ENCODE data around the gene ADGRD2.

ADGRD2 gene

DNA sequence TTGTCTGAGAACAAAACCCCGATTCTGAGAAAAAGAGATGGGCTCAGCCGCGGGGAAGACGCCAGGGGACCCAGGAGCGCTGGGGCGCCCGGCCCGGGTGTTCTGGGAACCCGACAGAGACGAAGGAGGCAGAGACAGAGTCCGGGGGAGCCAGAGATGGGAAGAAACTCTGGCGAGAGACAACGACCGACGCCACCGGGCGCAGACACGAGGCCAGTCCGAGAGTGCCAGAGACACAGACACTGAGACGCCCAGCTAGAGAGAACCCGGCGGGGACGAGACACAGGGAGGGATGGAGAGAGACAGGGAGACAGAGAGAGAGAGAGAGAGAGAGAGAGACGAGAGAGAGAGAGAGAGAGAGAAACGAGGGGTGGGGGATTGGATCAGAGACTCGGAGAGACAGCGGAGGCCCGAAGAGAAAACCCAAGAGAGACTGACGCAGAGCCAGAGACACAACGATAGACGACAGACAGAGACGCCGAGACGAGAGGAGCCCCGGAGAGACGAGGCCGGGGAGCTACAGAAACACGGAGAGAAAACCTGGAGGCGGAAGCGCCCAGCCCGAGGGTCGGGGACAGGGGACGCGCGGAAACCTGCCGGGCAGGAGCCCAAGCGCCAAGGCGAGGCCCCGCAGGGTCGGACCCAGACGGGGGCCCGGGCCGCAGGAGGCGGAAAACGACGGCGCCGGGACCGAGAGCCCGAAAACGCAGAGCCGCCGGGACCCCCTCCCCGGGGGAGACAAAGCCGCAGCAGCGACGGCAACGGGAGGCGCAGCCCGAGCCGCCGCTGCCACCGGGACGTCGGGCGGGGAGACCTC, 53.7 kb downstream of the ADGRD2 start:
- Mint-ChIP-seq H3K27ac (no peak overlapping the region), H3K36me3 (ENCODE audit: insufficient read depth) (no peaks in the 10 kb centered on the region), H3K4me3 (peak overlapping the region; percentile 69 to 70), H3K9me3 (no peaks in the 10 kb centered on the region), H3K27me3 (peaks cover 55 to 78% of the 10 kb centered on the region in 2 donors), H3K4me1 (ENCODE audit: low read depth in 2 of 2) (peaks cover 7 to 11% of the 10 kb centered on the region in 2 donors)
- ATAC-seq (replicated peaks): no peak
- no peak for DNase-seq

DNA sequence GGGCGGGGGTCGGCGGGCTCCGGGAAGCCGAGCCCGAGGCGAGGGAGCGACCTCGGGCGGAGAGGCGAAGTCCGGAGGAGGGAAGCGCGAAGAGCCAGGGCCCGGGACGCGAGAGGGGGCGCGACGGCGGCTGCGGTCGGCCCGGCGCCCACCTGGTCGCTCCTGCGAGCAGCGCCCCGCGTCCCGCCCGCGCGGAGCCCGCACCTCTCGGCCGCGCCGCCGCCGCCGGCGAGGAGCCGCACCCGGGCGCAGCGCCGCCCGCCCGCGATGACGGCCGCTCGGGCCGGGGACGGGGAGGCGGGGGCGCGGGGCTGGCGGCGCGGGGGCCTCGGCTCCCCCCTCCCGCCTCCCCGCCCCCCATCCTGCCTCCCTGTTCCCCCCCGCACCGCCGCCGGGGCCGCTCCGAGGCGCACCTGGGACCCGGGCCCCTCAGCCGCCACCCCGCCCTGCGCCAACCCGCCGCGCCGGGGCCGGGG, 54.3 kb downstream of the ADGRD2 start:
- Mint-ChIP-seq H3K9me3 (no peaks in the 10 kb centered on the region), H3K36me3 (ENCODE audit: insufficient read depth) (no peaks in the 10 kb centered on the region), H3K27me3 (peaks cover 49 to 73% of the 10 kb centered on the region in 2 donors), H3K27ac (no peak overlapping the region), H3K4me3 (no peak overlapping the region), H3K4me1 (ENCODE audit: low read depth in 2 of 2) (peaks cover 7 to 11% of the 10 kb centered on the region in 2 donors)
- ATAC-seq (replicated peaks): no peak
- no peak for DNase-seq

DNA sequence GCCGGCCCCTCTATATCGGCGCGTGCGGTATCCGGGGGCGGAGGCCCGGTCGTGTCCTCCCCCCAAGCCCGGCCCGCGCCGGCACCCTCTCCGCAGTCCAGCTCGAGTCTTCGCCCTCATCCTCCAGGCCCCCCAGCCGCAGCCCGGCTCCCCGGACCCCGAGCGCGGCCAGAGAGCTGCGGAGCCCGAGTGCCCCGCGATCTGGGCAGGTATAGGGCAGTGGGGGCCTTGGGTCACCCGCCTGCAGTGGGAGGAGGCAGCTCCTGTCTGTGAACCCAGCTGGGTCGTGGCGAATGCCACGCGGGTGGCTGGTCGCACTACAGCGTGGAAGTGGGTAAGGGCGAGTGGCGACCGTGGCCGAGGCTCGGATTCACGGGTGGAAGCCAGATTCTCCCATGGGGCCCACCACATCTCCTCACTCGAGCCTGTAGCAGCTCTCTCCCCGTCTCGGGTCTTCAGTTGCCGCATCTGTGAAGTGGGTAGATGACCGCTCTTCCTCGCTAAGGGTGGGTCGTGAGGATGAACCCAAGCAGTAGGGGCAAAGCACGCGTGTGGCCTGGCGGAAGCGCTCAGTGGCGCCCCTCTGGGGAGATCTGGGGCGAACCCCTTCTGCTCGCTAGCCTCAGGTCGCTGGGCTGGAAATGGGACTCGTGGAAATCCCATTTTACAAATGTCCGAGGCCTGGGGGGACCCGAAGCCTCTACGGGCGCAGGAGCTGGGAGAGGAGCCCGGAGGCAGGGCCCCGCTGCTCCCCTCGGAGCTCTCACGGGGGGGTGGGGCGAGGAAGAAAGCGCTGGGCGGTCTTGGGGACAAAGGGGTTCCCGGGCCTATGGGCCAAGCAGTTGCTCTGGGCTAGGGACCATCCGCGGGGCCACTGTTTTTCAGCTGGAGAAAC, 55.0 kb downstream of the ADGRD2 start:
- ATAC-seq (replicated peaks) (no peak), DNase-seq (no peak)
- Mint-ChIP-seq H3K27ac (no peak overlapping the region), H3K4me1 (ENCODE audit: low read depth in 2 of 2) (peaks cover 7 to 11% of the 10 kb centered on the region in 2 donors), H3K4me3 (peak overlapping the region; percentile 44 to 60), H3K36me3 (ENCODE audit: insufficient read depth) (no peaks in the 10 kb centered on the region), H3K27me3 (peaks cover 45 to 66% of the 10 kb centered on the region in 2 donors), H3K9me3 (no peaks in the 10 kb centered on the region)

DNA sequence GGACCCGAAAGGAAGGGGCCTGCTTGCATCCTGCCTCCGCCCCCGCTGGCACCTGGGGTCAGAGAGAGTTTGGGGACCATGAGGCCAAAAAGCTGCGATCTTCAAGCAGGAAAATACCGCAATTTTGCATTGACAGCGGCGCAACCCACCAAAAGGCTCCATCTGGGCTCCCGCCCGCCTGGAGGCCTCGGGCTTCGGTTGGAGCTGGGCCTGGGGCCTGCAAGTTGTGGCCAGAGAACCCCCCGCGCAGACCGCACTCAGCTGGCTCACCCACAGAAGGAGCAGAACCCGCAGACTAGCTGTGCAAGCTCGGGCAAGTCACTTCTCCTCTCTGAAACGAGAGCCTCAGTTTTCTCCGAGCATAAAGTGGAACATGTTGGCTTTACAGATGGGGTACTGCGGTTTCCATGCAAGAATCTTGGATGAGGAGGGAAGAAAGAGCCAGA, 55.7 kb downstream of the ADGRD2 start:
- Mint-ChIP-seq H3K4me3 (no peak overlapping the region), H3K4me1 (ENCODE audit: low read depth in 2 of 2) (peaks cover 7 to 11% of the 10 kb centered on the region in 2 donors), H3K27ac (no peak overlapping the region), H3K27me3 (peaks cover 41 to 65% of the 10 kb centered on the region in 2 donors), H3K36me3 (ENCODE audit: insufficient read depth) (no peaks in the 10 kb centered on the region), H3K9me3 (no peaks in the 10 kb centered on the region)
- ATAC-seq (replicated peaks) (no peak), DNase-seq (no peak)

DNA sequence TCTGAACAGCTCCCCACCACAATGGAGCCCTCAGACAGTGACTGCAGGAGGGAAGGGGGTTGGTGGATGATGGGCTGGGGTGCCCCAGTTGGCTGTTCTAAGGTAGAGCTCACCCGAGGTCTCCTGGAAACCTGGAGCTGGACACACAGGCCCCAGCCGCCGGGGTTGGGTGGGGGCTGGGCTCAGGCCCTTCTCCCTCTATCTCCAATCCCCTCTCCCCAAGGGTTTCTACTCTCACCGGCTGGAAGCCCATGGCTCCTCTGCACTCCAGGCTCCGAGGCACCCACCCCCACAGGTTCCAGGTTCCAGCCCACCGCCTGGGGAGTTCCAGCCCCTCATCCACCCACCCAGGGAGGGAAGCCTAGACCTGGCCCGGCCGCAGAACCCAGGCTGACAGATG, 56.2 kb downstream of the ADGRD2 start:
- Mint-ChIP-seq H3K27ac (no peak overlapping the region), H3K27me3 (peaks cover 36 to 65% of the 10 kb centered on the region in 2 donors), H3K4me1 (ENCODE audit: low read depth in 2 of 2) (peaks cover 7 to 11% of the 10 kb centered on the region in 2 donors), H3K36me3 (ENCODE audit: insufficient read depth) (no peaks in the 10 kb centered on the region), H3K9me3 (no peaks in the 10 kb centered on the region), H3K4me3 (no peak overlapping the region)
- ATAC-seq (replicated peaks) (no peak), DNase-seq (no peak)

DNA sequence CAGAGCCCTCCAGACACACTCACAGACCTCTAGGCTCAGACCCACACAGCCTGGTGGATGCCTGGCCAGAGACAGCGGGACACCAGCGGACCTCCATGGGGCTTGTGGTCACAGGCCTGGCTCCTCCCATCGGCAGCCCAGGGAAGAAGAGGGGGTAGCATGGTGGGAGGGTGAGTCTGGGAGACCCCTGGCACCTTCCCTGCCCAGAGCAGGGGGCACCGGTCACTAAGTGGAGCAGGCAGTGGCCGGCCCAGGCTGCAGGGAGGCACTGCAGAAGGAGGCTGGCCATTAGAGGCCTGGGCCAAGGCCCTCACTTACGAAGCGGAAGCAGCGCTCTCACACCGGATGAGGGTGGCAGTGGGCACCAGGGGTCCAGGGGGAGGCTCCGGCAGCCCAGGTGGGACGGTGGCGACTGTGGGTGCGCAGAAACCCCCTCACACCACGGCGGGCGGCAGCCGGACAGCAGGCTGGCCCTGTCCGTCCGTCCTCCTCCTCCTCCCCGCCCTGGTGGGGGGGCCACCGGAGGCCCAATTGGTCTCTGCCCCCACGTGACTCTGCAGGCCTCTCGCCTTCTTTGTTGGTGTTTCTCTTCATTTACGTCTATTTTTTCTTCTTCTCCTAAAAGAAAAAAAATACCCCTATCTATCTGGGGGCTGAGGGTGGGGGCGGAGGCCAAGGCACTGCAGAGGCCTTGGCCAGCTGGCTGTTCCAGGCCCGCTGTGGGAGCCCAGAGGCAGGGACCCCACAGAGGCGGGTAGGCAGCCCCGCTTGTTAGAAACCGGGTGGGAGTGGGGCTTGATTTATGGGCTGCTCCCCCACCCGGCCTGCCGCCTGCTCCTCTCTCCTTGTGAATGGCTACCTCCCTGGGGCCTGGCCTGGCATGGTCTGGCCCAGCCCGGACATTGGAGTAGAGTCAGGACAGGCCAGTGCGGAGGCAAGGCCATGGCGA, 57.0 kb downstream of the ADGRD2 start, which contains the start of gene NR5A1:
NR5A1 (minus strand) TSS at position 469 of the 949 bp plus-strand sequence. CDS start 4,004 bp downstream, outside the sequence.
- H3K9me3 Mint-ChIP-seq: no peaks in the 10 kb centered on the region
- DNase-seq (no peak), ATAC-seq (replicated peaks) (no peak)
- H3K4me3 Mint-ChIP-seq: no peak within 1 kb of the TSS
- no peaks in the 10 kb centered on the region for H3K36me3 Mint-ChIP-seq (ENCODE audit: insufficient read depth)
- peaks cover 7 to 16% of the 10 kb centered on the region in 2 donors for H3K4me1 Mint-ChIP-seq (ENCODE audit: low read depth in 2 of 2)
- peaks cover 36 to 65% of the 10 kb centered on the region in 2 donors for H3K27me3 Mint-ChIP-seq
- no peak within 1 kb of the TSS for H3K27ac Mint-ChIP-seq

DNA sequence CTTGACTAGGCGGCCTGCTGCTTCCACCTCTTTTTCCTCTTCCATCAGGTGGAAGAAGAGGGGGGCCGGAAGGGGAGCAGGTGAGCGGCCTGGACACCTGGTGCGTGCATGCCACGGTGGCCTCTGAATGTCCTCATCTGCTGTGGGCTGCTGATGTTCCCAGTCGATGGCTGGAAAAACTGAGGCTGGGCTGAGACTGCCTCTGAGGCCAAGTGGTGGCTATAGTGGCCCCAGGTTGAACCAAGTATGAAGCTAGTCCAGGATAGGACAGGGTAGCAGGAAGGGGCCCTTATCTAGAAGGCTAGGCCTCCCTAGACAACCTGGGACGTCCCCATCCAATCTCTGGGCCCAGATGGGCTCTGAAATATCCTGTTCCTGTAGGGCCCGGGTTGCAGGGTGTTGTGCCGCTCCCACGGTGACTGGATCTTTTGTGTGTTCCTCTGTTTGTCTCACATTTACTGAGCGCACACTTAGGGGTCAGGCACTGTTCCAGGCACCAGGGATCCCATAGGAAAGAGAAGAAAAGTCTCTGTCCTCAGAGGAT, 57.7 kb downstream of the ADGRD2 start:
- Mint-ChIP-seq H3K4me3 (no peak overlapping the region), H3K27ac (no peak overlapping the region), H3K27me3 (peaks cover 35 to 67% of the 10 kb centered on the region in 2 donors), H3K36me3 (ENCODE audit: insufficient read depth) (no peaks in the 10 kb centered on the region), H3K9me3 (no peaks in the 10 kb centered on the region), H3K4me1 (ENCODE audit: low read depth in 2 of 2) (peaks cover 7 to 16% of the 10 kb centered on the region in 2 donors)
- ATAC-seq (replicated peaks) (no peak), DNase-seq (no peak)

DNA sequence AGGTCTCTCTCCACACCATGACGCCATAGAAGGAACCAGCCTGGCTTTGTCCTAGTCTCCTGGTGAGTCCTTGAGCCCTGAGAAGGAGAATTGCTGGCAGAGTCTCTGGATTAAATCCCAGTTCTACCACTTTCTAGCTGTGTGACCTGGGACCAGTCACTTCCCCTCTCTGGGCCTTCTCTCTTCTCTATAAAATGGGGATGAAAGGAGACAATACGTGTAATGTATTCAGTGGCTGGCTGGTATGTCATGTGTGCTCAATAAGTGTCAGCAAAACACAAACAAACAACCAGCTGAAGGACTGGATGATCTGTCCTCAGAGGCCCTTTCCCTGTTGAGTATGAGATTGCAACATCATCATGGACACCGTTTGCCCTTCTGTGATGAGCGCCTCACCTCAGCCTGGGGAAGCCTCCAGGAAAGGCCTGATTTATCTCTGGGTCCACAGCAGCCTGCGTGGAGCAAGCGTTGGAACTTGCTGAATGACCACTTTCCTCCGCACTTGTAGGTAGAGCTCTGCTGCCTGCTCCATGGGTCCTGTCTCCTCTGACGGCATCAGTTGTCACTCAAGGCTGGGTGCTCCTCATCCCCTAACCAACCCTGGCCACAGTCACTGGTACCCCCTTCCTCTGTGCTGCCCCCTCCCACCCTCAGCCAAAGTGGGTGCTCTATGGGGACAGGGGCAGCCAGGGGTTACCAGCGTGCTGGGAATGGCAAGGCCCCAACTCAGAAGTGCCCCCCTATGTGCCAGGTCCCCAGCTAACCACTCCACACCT, 60.6 kb downstream of the ADGRD2 start:
- Mint-ChIP-seq H3K4me3 (no peak overlapping the region), H3K9me3 (no peaks in the 10 kb centered on the region), H3K27me3 (peaks cover 21 to 52% of the 10 kb centered on the region in 2 donors), H3K36me3 (ENCODE audit: insufficient read depth) (no peaks in the 10 kb centered on the region), H3K27ac (no peak overlapping the region), H3K4me1 (ENCODE audit: low read depth in 2 of 2) (peaks cover 0 to 4% of the 10 kb centered on the region in 2 donors)
- ATAC-seq (replicated peaks): no peak
- no peak for DNase-seq

DNA sequence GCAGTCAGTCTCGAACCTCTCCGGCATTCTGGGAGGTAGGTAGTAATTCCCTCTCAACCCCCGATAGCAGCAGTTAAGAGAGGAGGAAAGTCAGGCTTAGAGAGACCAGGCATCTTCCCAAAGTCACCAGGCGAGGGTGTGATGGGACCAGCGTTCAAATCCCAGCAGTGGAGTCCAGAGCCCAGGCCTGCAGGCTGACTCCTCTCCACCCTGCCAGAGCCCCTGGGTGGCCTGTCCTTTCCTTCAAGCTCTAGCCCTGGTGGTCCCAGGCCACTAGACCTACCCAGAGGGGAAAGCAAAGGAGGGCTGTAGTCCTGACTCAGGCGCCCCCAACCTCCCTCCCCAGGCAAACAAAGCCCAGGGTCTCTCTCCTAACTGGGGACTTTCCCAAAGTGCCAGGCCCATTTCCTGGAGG, 61.2 kb downstream of the ADGRD2 start:
- ATAC-seq (replicated peaks) (no peak), DNase-seq (no peak)
- H3K27me3 Mint-ChIP-seq: peaks cover 16 to 47% of the 10 kb centered on the region in 2 donors
- H3K36me3 Mint-ChIP-seq (ENCODE audit: insufficient read depth): no peaks in the 10 kb centered on the region
- H3K4me1 Mint-ChIP-seq (ENCODE audit: low read depth in 2 of 2): peaks cover 0 to 4% of the 10 kb centered on the region in 2 donors
- H3K27ac Mint-ChIP-seq: no peak overlapping the region
- H3K4me3 Mint-ChIP-seq: no peak overlapping the region
- H3K9me3 Mint-ChIP-seq: no peaks in the 10 kb centered on the region

DNA sequence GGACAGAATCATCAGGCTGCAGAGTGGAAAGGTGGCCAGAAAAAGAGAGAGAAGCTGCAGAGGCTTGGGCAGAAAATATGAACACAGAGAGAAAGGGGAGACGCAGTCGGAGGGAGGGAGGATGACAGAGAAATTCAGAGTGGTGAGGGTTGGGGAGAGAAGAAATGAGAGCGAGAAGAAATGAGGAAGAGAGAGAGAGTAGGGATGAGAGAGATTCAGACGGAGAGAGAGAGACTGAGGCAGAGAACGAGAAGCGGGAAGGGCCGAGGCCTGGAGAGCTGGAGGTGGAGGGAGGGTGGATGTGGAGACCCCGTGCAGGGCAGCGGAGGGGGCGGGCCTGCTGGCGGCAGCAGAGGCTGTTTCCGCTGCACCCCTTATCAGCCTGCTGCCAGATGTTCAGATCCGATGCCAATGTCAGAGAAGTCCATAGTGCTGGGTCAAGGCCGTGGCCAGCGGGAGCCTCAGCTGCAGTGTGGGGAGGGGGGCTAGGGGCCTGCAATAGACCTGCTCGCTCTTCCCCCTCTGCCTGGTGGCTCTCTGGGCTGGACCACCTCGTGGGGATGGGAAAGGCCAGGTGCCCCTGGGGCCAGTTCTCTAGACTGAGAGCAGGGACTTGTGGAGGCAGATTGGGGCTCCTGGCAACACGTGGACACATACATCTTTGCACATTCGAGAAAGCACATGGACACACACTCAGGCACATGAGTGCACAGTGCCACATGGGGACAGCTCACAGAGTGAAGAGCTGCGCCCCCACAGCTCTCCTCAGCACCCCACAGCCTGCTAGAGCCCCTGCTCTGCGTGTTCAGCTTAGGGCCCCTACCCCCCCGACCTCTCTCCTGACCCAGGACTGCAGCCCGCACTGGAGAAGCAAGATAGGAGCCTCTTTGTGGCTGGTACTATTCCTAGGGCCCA, 61.9 kb downstream of the ADGRD2 start:
- Mint-ChIP-seq H3K4me3 (no peak overlapping the region), H3K27ac (no peak overlapping the region), H3K27me3 (peaks cover 19 to 47% of the 10 kb centered on the region in 2 donors), H3K9me3 (no peaks in the 10 kb centered on the region), H3K4me1 (ENCODE audit: low read depth in 2 of 2) (peaks cover 0 to 4% of the 10 kb centered on the region in 2 donors), H3K36me3 (ENCODE audit: insufficient read depth) (no peaks in the 10 kb centered on the region)
- DNase-seq: no peak
- no peak for ATAC-seq (replicated peaks)

DNA sequence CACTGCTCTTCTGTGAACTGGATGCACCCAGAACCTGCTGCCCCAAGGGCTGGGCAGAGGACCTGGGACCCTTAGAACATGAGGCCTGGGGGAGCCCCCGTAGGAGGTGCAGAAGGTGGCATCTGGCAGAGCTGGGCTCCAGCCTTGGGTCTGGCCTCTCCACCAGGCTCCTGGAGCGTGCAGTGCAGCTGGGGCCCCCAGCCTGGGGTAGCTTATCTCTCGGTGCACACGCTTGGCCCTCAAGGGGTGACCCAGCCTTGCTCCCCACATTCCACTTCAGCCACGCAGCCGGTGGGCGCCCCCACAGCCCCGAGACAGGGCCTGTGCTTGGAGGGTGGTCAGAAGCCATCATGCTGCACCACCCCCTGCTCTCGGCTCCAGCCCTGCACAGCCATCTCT, 62.6 kb downstream of the ADGRD2 start:
- ATAC-seq (replicated peaks): no peak
- DNase-seq: no peak
- Mint-ChIP-seq H3K4me3 (no peak overlapping the region), H3K36me3 (ENCODE audit: insufficient read depth) (no peaks in the 10 kb centered on the region), H3K27ac (no peak overlapping the region), H3K9me3 (no peaks in the 10 kb centered on the region), H3K27me3 (peaks cover 17 to 47% of the 10 kb centered on the region in 2 donors), H3K4me1 (ENCODE audit: low read depth in 2 of 2) (peaks cover 0 to 4% of the 10 kb centered on the region in 2 donors)

Measured in effector memory CD8-positive, alpha-beta T cell (primary cell).